SK-N-MC (cell line): Measurements from ENCODE around the gene RCBTB2.

Experiments used
- DNase-seq: peaks from one replicate; pipeline ENCODE4 v3.0.0-alpha.2; 2011; ENCODE audit warnings: low read depth, low spot score
- H3K27ac ChIP-seq: fragments of 200-600 bp; sonication (generic); 2 replicates; pipeline ENCODE4 v1.5.1; 2016; ENCODE audit warnings: mixed run types
- H3K36me3 ChIP-seq: fragments of 200-600 bp; sonication (generic); 2 replicates; pipeline ENCODE4 v1.6.1; 2017; ENCODE audit warnings: antibody characterized with exemption, low read length, mixed read lengths; ENCODE audit not compliant: insufficient read depth
- H3K4me3 ChIP-seq: fragments of 200-600 bp; sonication (generic); 2 replicates; pipeline ENCODE4 v1.5.1; 2016
- H3K9ac ChIP-seq: fragments of 200-600 bp; sonication (generic); 2 replicates; pipeline ENCODE4 v1.8.0; 2017; ENCODE audit warnings: mixed run types, mixed read lengths; ENCODE audit not compliant: insufficient read length
- H3K9me3 ChIP-seq: fragments of 200-600 bp; sonication (generic); 2 replicates; pipeline ENCODE4 v1.6.1; 2017; ENCODE audit warnings: low read depth, mild to moderate bottlenecking, antibody characterized with exemption, low read length, moderate library complexity, mixed read lengths
- EZH2 ChIP-seq: fragments of 200-600 bp; sonication (generic); IDR thresholded peaks from one replicate; pipeline ENCODE4 v1.6.1; 2017; ENCODE audit warnings: antibody characterized with exemption
- FOXP2 ChIP-seq: optimal IDR thresholded peaks from 2 replicates; pipeline ENCODE3; 2011; ENCODE audit warnings: mild to moderate bottlenecking, moderate library complexity; ENCODE audit not compliant: insufficient read depth; ENCODE audit errors: extremely low read length, control extremely low read depth
- POLR2AphosphoS5 ChIP-seq: IDR thresholded peaks from 2 replicates; pipeline ENCODE4 v1.6.1; 2012; ENCODE audit warnings: mild to moderate bottlenecking, low read depth, low read length, borderline replicate concordance

Gene RCBTB2

GRCh38 chr13:48494874-48495273 is 38.0 kb downstream of the RCBTB2 start:
- no peaks in the 10 kb centered on the region for H3K9me3 ChIP-seq
- H3K27ac ChIP-seq, result no peak overlapping the region
- no peak overlapping the region for H3K9ac ChIP-seq
- H3K36me3 ChIP-seq, result no peaks in the 10 kb centered on the region
- no peak overlapping the region for H3K4me3 ChIP-seq
- no peak for DNase-seq
- no peak for TF ChIP-seq POLR2AphosphoS5
- no peak for TF ChIP-seq EZH2

- Histone ChIP-seq H3K9ac (no peak overlapping the region), H3K27ac (no peak overlapping the region), H3K4me3 (no peak overlapping the region), H3K9me3 (no peaks in the 10 kb centered on the region), H3K36me3 (no peaks in the 10 kb centered on the region)
- DNase-seq, result no peak
- no peak for TF ChIP-seq POLR2AphosphoS5
- TF ChIP-seq EZH2, result no peak
- TF ChIP-seq FOXP2, result no peak
These were observed 39.0 kb downstream of the RCBTB2 start for GRCh38 chr13:48493851-48494250.

- H3K9ac ChIP-seq, result no peak overlapping the region
- TF ChIP-seq POLR2AphosphoS5 (no peak), EZH2 (no peak), FOXP2 (no peak)
- peak overlapping the region; percentile 70 for H3K4me3 ChIP-seq
- no peak for DNase-seq
- H3K27ac ChIP-seq, result peak overlapping the region; percentile 69; the same call in 1 of the 2 replicates
- H3K9me3 ChIP-seq, result no peaks in the 10 kb centered on the region
- no peaks in the 10 kb centered on the region for H3K36me3 ChIP-seq
These were observed 39.7 kb downstream of the RCBTB2 start for GRCh38 chr13:48493066-48493765.

GRCh38 chr13:48492470-48493065 is 40.3 kb downstream of the RCBTB2 start:
- no peaks in the 10 kb centered on the region for H3K36me3 ChIP-seq
- H3K27ac ChIP-seq, result peak overlapping the region; percentile 69; the same call in 1 of the 2 replicates
- peak; percentile 83 for DNase-seq
- no peaks in the 10 kb centered on the region for H3K9me3 ChIP-seq
- TF ChIP-seq POLR2AphosphoS5, result peak; percentile 42; the same call in 1 of the 2 replicates
- peak; percentile 67 for TF ChIP-seq FOXP2
- no peak for TF ChIP-seq EZH2
- peak overlapping the region; percentile 70 for H3K4me3 ChIP-seq
- H3K9ac ChIP-seq, result peak overlapping the region; percentile 2

- H3K36me3 ChIP-seq, result no peaks in the 10 kb centered on the region
- DNase-seq, result no peak
- peak overlapping the region; percentile 42; the same call in 1 of the 2 replicates for H3K27ac ChIP-seq
- no peaks in the 10 kb centered on the region for H3K9me3 ChIP-seq
- no peak overlapping the region for H3K9ac ChIP-seq
- peak overlapping the region; percentile 70 for H3K4me3 ChIP-seq
- TF ChIP-seq POLR2AphosphoS5, result no peak
These were observed 40.8 kb downstream of the RCBTB2 start for GRCh38 chr13:48492096-48492440.

GRCh38 chr13:48491423-48492095 is 41.3 kb downstream of the RCBTB2 start:
- Histone ChIP-seq H3K36me3 (no peaks in the 10 kb centered on the region), H3K9ac (no peak overlapping the region), H3K9me3 (no peaks in the 10 kb centered on the region), H3K4me3 (peak overlapping the region; percentile 70; the same call in 1 of the 2 replicates), H3K27ac (no peak overlapping the region; the same call in 1 of the 2 replicates)
- DNase-seq, result no peak
- no peak for TF ChIP-seq FOXP2
- TF ChIP-seq EZH2, result no peak

- no peak for DNase-seq
- no peaks in the 10 kb centered on the region for H3K36me3 ChIP-seq
- H3K27ac ChIP-seq, result no peak overlapping the region
- H3K4me3 ChIP-seq, result no peak overlapping the region
- H3K9me3 ChIP-seq, result no peaks in the 10 kb centered on the region
- no peak for TF ChIP-seq FOXP2
- TF ChIP-seq EZH2, result no peak
- no peak for TF ChIP-seq POLR2AphosphoS5
- no peak overlapping the region for H3K9ac ChIP-seq
These were observed 42.6 kb downstream of the RCBTB2 start for GRCh38 chr13:48490241-48490640.

GRCh38 chr13:48489666-48490065 is 43.2 kb downstream of the RCBTB2 start:
- Histone ChIP-seq H3K27ac (no peak overlapping the region), H3K4me3 (no peak overlapping the region), H3K36me3 (no peaks in the 10 kb centered on the region), H3K9me3 (no peaks in the 10 kb centered on the region), H3K9ac (no peak overlapping the region)
- no peak for DNase-seq
- no peak for TF ChIP-seq POLR2AphosphoS5
- no peak for TF ChIP-seq EZH2
- TF ChIP-seq FOXP2, result no peak

GRCh38 chr13:48488995-48489394 is 43.9 kb downstream of the RCBTB2 start:
- H3K9me3 ChIP-seq, result no peaks in the 10 kb centered on the region
- no peak for TF ChIP-seq POLR2AphosphoS5
- no peak for TF ChIP-seq EZH2
- no peak for TF ChIP-seq FOXP2
- no peak for DNase-seq
- no peak overlapping the region for H3K9ac ChIP-seq
- no peak overlapping the region for H3K4me3 ChIP-seq
- no peaks in the 10 kb centered on the region for H3K36me3 ChIP-seq
- H3K27ac ChIP-seq, result no peak overlapping the region
